Measurements from ENCODE around the gene RBM47.

RBM47 gene

DNA sequence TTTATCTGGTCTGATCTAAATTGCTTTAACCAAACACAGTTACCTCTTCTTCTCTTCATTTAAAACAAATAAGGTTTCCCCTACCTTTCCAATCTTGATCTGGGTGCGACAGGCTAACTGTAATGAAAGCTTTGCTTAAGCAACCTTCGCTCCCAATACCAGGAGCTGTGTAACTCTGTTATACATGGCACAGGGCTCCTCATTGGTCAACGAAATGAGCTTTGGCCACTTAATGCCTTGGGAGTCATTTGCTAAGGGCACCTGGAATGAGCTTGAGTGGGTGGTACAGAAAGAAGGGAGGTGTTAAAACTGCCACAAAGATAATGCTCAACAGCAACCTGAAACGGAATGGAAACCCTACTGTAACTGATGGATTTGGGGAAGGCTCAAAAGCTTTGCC lies 154.1 kb downstream of the RBM47 start:
- TF ChIP-seq, protein P1, sequence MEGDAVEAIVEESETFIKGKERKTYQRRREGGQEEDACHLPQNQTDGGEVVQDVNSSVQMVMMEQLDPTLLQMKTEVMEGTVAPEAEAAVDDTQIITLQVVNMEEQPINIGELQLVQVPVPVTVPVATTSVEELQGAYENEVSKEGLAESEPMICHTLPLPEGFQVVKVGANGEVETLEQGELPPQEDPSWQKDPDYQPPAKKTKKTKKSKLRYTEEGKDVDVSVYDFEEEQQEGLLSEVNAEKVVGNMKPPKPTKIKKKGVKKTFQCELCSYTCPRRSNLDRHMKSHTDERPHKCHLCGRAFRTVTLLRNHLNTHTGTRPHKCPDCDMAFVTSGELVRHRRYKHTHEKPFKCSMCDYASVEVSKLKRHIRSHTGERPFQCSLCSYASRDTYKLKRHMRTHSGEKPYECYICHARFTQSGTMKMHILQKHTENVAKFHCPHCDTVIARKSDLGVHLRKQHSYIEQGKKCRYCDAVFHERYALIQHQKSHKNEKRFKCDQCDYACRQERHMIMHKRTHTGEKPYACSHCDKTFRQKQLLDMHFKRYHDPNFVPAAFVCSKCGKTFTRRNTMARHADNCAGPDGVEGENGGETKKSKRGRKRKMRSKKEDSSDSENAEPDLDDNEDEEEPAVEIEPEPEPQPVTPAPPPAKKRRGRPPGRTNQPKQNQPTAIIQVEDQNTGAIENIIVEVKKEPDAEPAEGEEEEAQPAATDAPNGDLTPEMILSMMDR (IDR thresholded peaks at IDR 0.05; ENCODE audit: extremely low read depth, missing control alignments), result no peak
- DNase-seq (ENCODE audit: low spot score), result no peak

DNA sequence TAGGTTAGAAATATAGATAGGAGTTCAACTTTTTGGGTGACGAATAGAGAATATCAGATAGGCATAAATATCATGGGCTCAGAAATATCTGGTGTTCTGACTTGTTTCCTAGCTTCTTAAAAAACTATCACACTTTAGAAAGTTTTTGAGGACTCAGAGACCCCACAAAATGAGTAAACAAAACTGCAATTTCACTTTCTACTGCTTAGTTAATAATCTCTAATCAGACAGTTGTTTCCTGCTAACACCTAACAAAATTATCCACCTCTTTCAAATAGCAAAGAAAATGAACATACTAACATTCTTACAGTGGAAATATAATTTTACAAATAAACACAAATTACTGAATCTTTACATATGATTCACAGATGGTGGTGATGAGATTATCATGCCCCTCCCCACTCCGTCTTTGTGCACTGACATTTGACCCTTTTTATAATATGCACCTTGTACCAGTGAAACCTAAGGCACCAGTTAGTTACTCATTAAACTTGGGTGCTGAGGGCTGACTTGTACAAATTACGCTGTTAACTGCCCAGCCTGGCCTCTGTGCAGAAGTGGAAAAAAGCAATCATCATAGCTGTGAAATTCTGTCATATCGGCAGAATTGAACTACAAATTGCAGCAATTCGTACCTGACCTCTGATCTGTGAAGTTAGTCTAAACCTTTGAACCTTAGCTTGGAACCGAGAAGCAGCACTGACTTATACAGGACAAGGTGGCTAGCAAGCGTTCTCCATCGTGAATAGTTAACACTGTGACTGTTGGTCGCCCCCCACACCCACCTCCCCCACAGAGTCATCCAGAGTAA lies 155.9 kb downstream of the RBM47 start:
- TF ChIP-seq, protein P1 (IDR thresholded peaks at IDR 0.05; ENCODE audit: extremely low read depth, missing control alignments), result no peak
- DNase-seq (ENCODE audit: low spot score), result no peak

DNA sequence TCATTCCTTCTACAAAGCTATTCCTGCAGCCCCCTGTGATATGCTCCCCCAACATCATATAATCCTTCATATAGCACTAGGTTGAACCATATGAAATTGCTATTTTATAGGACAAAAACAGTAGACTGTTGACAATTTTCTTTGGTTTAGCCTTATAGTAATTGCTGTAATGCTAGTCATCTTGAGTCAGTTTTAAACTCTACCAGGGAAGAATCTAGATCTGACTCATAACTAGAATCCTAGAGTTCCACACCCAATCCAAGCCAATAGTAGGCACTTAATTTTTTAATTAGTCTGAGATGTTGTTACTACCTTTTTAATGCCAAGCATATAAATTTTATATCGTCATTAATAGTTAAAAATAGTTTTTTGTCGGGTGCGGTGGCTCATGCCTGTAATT lies 157.7 kb downstream of the RBM47 start:
- TF ChIP-seq, protein P1 (IDR thresholded peaks at IDR 0.05; ENCODE audit: extremely low read depth, missing control alignments), result no peak
- no peak for DNase-seq (ENCODE audit: low spot score)

DNA sequence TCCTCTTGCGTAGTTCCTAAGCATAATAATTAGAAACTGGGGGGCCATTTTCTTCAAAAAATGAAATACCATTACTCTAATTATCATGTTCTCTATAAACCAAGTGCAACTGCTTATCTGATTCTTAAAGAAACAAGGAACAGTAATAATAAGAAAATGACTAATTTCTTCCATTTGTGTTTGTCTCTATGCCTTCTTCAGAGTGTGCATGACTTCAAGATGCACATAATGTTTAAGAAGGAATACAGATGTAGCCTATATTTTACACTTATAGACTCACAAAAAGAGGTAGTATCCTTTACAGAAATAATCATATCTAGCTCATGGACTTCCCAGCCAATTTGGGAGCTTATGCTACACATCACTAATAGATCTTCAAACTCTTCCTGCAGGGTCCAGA lies 162.9 kb downstream of the RBM47 start:
- peak; percentile 6 for DNase-seq (ENCODE audit: low spot score)
- TF ChIP-seq, protein P1 (IDR thresholded peaks at IDR 0.05; ENCODE audit: extremely low read depth, missing control alignments), result no peak

DNA sequence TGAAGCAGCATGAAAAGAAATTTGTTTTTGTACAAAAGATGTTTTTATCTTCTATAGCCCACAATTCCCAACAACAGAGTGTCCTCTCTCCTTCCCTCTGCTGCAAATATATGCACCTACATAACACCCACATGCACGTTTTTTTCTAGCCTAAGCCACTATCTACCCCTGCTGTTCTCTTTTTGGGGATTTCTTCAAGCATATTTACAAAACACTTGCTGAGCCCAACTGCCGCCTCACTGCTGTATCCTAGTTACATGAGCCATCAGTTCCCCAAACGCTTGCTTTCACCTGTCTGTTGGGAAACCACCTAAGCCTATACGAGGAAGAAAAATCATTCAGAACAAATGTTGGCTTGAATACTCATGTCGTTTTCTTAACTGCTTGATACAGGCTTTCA lies 167.3 kb downstream of the RBM47 start:
- DNase-seq (ENCODE audit: low spot score), result peak; percentile 59

DNA sequence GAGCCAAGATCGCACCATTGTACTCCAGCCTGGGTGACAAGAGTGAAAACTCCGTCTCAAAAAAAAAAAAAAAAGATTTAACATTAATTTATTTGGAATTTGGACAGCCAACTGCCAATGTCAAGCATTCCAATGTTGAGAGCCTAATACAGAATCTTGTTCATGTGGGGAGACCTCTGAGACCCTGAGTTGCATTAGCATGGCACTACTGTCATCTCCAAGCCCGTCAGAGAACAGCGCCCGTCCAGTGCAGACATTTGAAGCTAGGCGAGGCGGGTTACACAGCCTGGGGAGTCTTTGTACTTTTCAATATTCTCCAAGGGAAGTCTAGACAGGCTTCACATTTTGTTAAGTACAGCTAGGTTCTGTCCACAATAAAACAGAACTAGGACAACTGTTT lies 167.8 kb downstream of the RBM47 start:
- TF ChIP-seq, protein P1 (IDR thresholded peaks at IDR 0.05; ENCODE audit: extremely low read depth, missing control alignments), result no peak
- DNase-seq (ENCODE audit: low spot score), result no peak

More for the DNA sequence above, 167.3 kb downstream of the RBM47 start:
- TF ChIP-seq, protein P1 (IDR thresholded peaks at IDR 0.05; ENCODE audit: extremely low read depth, missing control alignments), result no peak

DNA sequence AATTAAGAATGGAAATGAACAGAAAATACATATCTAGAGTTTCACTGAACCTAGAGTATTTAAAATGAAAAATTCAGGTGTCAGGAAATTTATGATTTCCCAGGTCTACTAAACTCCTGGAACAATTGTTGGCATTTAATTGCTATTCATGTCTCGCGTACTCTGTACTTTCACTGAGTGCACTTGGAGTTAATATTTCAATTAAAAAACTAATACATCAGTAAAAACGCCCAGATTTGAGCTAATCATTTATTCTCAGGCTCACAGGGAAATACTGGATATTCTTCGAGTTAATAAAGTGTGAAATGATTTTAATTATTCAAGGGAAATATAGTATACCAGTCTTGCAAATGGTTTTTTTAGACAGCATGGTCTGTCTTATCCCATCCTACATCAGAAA lies 168.6 kb downstream of the RBM47 start:
- DNase-seq (ENCODE audit: low spot score), result no peak
- TF ChIP-seq, protein P1 (IDR thresholded peaks at IDR 0.05; ENCODE audit: extremely low read depth, missing control alignments), result no peak

All from GM20000 (cell line).